Germinal center (tissue), 1 donor: ENCODE results near the gene CHPF.

Source experiments
- DNase-seq: peaks from one replicate; pipeline ENCODE4 v3.0.0; 2012; ENCODE audit warnings: mixed read lengths, low spot score

CHPF gene

DNA sequence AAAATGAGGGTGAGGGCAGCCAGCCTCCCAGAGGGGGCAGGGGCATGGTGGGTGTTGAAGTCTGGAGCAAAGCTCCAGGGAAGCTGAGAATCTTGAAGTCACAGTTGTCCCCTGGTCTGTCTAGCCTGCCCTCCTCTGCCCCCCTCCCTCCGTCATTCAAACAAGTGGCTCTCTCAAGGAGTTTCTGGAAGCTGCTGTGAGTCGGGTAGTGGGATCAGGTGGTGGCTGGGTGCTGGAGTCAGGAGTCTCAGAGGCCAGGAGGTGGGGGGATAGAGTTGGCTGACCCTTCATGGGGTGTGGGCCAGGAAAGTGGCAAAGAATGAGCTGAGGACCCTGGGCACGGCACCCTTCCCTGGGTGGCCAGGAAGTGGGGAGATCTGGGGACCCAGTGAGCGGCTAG is 29.8 kb downstream of the CHPF start:
- DNase-seq = no peak

DNA sequence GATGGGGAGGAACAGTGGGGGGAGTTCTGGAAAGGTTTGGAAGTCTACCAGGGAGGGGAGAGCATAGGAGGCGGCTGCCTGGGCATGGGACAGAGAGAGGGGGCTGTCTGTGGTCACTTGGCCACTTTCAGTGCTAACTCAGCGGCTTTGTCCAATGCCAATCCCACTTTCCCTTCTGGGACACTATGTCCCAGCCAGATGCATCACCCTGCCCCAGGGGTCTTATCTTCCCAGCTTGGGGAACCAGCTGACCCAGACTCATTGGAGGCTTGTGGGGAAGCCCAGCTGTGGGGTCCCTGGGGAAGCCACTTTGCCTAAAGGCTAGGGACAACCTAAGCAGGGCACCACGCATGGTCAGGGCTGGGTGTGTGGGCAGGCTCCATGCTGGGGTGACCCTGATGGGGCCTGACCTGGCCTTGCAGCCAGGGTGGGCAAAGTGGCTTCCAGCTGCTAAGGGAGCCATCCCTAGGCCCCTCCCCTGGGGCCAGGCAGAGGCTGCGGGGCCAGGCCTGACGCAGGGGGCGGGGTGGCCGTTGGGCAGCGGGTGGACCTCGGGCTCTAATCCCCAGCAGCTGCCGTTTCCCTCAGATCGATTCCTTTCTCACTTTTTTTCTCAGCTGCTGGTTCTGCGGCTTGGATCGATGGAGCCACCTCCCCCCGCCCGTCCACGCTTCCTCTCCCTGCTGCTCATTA is 30.9 kb downstream of the CHPF start:
- DNase-seq = no peak

DNA sequence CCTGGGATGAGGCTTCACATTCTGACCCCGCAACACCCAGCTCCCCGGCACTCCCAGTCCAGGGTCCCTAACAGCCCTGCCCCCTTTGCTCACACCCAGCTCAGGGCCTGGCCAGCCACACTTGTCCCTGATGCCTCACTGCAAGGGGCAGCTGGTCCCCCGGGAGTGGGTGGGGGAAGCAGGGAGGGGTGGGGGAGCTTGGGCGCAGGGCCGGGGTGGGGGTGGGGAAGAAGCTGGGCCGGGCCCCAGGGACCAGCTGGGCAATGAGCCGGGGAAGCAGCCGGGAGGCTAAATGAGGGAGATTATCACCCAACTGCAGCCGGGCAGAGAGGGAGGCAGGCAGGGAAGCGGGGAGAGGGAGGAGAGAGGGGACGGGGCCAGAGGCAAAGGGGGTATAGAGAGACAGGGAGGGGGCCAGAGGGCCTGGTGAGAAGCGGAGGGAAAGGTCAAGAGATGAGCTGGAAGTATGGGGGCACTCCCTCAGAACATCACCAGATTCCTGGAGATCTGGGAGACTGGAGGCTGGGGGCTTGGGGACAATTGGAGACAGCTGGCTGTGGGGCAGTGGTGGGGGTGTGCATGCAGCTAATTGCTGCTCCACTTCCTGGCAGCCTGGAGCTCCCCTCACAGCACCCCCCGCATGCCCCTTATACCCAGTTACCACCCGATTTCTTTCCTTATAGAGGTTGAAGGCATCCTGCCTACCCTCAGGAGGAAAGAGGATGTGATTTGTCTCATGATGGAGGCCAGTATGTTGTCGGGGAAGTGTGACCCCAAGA is 31.9 kb downstream of the CHPF start:
- DNase-seq = no peak

DNA sequence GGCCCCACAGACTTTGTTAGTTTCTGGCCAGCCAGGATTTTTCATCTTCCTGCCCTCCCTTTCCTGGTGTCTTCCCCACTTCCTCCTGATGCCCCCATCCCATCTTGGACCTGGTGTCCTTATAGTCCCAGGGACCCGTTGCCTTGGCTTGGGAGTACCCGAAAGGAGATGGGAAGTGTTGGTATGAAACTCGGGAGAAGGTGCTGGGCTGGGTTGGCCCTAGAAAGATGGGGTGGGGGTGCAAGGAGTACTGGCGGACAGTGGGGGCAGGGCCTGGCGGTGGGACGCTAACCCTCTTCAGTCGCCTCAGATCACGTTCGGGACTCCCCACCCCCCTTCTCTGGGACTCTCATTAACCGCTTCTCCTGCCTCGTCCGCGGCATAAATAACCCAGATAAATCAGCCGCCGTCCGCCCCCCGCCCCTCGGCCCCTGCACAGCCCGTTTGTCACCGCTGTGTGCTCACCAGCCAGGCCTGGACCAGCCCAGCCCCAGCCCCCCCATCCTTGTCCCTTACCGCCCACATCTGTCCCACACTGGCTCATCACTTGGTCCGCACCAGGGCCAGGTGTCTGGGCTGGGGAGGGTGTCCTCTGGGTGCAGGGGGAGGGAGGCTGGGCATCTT is 33.0 kb downstream of the CHPF start:
- DNase-seq = no peak

DNA sequence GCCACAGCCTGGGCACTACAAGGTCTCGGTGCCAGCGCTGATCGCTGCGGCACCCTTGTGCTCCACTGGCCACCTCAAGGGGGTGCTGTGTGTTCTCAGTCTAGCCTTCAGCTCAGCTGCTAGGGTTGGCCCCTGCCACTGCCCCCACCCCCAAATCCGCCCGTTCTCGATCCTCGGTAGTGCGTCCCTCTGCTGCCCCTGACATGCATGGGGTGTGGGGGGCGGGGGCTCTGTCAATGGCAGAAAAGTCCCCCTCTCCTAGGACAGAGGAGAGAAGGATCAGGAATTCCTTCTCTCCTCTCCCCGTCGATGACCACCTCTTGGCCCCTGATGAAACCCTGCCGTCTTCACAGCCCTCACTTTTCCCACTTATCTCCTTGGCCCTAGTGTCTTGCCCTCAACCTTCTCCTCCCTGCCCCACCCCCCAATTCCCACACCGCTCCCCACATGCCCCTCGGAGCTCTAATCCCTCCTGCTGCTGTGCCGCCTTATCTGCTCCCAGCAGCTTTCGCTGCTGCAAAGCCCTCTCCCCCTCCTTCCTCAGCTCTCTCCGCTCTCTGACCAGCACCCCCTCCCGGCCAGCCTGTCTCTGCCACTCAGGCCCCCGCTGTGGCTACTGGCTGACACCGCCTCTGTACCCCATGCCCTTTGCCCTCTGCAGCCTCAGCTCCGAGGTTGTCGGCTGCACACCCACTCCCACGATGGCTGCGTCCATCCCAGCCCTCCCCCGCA is 33.7 kb downstream of the CHPF start:
- peak; percentile 52 for DNase-seq

DNA sequence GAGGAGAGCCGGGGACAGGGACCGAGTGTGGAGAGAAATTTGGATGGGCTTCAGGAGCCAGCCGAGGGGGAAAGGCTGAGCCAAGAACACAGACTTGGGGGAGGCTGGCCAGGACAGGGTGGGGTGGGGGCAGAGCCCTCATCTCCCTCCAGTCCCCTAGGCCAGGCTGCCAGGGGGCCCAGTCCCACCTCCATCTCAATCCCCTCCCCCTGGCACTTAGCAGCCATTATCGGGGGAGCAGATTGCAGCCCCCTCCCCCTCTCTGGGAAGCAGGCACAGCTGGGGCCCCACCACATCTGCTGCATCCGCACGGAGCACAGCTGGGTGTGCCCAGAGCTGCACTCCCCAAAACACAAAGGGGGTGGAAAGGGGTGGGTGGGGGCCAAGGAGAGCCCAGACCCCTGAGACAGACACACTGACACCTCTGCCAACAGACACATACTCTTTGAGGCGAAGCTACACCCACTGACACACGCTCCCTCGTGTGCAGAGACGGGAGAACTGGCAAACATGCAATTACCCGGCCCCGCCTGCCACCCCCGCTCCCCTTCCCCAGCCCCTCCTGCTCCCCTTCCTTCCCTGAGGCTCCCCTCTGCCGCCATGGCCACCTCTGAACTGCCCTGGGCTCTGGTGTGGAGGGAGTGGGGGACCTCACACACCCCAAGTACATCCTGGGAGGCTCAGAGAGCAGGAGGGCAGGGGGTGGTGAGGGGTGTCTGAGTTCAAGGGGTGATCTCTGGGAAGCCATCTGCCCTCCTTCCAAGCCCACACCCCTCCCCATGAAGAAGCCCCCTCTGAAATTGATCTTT is 34.4 kb downstream of the CHPF start:
- DNase-seq = no peak

DNA sequence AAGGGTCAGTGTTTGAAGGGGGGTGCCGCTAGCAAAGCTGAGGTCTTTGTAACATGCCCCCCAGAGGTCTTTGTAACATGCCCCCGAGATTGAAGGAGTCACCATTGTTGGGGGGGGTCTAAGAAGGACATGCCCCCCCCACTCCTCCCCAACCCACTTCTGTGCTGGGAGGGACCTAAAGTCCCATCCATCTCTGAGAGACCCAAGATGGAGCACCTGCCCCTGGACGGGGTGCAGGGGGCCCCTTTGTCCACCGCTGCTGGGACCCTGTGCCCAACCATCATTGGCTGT is 35.2 kb downstream of the CHPF start:
- no peak for DNase-seq

DNA sequence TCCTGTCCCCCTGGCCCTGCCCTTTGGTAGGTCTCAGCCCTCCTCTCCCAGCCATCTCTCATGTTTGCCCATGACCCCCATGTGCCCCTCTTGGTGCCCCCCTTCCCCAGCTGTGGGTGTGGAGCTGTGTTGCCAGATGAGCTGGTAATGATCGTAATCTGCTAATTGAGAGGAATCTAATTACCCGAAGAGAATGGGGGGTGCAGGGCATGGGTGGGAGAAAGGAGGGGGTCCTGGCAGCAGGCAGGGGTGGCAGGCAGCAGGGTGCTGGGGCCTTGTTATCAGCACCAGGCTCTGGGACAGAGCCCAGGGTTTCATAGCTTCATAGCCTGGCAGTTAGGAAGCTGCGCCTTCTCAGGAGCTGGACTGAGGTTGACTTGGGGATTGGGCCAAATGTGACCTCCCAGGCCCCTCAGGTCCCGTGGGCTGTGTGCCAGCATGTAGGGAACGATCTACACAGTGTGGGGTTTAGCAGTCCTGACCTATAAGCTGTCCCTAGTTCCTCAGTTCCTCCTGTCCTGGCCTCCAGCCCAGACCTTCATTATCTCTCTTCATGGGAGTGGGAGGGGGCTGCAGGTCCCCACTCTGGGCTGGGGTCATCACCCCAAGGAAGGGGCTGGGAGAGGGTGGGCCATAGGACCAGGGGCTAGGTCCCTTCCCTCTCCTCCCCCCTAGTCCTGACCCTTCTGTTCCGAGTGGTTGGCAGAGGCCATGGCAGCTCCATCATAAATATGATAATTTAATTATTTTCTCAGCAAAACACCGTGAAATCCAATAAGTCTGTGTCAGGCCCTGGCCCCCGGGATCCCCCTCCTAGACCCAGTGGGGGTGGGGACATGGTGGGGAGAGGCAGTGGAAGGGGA is 35.8 kb downstream of the CHPF start:
- DNase-seq = no peak

DNA sequence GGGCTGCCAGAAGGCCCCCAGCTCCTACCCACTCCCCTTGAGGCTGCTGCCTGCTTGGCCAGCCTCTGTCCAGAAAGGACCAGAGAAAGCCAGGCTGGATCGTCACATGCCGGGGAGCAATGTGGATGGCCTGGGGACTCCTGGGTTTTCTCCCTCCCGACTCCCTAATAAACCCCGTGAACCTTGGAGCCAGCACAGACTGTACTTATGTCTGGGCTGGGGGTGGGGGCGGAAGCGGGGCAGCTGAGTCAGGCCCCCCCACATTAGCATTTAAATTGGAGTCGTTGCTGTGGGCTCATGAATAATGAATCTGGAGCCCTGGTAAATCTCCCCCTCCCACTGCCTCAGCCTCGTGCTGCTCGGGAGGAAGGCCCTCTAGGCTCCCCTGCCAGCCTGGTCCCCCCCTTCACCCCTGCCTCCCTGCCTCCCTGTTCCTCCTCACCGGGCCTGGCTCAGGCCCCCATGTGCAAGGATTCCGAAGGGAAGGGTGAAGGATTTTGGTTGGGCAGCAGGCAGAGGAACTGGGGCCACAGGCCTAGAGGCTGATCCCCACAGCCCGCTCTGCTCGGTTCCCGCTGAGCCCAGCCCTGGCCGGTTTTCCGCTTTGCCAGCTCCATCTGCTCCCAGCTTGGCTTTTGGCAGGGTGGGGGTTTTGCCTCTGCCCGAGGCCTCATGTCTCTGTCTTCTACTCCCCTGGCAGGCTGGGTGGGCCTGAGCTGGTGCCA is 36.6 kb downstream of the CHPF start:
- DNase-seq = no peak

DNA sequence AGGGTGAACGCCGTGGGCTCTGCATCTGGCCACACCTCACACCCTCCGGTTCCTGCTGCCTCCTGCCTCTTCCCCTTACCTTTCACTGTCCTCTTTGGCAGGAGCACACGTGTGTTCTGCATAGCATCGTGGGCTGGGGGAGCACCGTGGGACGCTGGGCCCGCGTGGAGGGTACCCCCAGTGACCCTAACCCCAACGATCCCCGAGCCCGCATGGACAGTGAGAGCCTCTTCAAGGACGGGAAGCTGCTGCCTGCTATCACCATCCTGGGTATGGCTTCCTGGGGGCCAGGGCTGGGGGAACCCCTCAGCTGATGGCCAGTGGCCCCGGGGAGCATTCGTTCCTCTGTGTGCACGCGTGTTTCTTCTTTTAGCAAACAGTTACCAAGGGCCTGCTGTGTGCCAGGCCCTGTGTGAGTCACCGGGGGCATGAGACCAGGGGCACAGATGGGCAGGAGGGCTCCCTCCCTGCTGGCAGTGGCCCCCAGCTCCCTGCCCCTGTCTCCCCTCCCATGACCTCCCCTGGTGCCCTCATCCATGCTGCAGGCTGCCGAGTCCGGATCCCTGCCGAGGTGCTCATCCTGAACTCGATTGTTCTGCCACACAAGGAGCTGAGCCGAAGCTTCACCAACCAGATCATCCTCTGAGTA is 37.3 kb downstream of the CHPF start:
- no peak for DNase-seq

DNA sequence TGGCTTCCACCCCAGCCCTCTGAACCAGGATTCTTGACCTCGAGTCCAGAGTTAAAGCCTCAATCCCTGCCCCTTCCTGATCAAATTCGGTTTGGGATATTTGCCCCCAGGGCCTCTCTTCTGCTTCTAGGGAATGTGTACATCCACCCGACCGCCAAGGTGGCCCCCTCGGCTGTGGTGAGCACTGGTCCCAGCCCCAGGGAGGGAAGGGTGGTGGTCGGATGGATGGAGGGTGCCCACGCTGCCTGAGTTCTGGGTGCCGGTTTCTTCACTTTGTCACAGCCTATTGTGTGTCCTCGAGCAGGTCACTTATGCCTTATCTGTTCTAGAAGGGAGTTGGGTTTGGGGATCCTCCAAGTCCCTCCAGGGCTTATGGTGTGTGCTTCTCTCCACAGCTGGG is 38.0 kb downstream of the CHPF start:
- DNase-seq = no peak

DNA sequence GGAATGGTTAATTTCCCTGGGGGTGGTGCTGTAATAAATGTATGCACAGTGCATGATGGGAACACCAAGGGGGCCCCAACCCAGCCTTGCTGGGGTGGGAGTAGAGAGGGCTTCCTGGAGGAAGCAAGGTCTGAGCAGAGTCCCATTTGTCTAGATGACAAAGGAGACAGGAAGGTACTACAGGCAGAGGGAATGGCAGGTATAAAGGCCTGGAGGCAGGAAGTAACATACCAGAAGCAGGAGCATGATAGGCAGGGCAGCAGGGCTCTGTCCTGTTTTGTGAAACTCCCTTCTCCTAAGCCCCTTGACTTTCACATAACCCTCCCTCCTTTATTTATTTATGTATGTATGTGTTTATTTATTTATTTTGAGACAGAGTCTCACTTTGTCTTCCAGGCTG is 41.0 kb downstream of the CHPF start:
- no peak for DNase-seq

DNA sequence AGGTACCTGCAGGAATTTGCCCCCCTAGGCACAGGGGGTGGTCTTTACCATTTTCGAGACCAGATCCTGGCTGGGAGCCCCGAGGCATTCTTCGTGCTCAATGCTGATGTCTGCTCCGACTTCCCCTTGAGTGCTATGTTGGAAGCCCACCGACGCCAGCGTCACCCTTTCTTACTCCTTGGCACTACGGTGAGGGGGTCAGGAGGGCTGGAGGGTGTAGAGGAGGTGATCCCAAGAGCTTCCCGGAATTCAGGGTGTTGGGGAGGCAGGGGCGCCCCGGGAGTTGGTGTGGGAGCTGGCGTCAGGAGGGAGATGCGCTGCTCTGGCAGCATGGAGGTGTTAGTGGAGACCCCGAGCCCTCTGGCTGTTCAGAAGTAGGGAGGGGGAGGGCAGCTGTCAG is 41.8 kb downstream of the CHPF start:
- DNase-seq = no peak

DNA sequence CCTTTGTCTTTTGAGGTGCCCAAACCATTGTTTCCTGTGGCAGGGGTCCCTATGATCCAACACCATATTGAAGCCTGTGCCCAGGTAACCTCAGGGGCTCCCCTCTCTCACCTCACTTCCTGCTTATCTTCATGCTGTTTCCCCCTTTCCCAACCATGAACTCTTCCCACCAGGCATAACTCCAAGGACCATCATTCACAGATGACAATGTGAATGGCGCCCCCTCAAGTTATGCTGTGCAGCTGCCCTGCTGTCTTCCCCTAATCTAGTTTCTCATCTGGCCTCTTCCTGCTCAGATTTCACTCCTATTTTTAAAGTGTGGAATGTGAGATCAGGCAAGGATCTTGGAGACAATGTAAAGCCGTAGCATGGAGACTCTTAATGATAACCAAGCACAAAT is 43.5 kb downstream of the CHPF start:
- no peak for DNase-seq

DNA sequence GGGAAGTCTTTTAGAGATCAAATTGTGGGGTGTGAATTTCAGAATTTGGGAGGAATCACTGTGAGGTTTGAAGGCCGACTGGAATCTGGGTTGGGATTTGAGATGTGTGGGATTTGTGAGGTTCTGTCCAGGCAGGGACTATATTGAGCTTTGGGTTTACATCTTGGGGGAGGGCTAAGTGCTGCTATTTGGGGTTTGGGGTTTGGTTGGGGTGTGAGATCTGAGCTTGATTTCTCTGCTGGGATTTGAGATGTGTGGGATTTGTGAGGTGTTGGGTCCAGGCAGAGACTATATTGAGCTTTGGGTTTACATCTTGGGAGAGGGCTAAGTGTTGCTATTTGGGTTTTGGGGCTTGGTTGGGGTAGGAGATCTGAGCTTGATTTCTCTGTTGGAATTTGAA is 44.1 kb downstream of the CHPF start:
- DNase-seq = no peak

DNA sequence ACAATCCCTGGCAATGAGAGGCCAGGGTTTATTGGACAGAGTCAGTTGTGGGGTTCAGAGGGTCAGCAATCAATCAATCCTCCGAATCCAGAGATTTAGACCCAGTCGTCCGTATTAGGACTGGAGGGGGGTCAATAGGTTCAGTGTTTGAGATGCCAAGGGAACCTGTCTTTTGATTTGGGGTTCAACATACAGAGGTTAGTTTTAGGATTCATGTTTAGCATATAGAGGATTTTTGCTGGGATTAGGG is 44.6 kb downstream of the CHPF start:
- DNase-seq = no peak

DNA sequence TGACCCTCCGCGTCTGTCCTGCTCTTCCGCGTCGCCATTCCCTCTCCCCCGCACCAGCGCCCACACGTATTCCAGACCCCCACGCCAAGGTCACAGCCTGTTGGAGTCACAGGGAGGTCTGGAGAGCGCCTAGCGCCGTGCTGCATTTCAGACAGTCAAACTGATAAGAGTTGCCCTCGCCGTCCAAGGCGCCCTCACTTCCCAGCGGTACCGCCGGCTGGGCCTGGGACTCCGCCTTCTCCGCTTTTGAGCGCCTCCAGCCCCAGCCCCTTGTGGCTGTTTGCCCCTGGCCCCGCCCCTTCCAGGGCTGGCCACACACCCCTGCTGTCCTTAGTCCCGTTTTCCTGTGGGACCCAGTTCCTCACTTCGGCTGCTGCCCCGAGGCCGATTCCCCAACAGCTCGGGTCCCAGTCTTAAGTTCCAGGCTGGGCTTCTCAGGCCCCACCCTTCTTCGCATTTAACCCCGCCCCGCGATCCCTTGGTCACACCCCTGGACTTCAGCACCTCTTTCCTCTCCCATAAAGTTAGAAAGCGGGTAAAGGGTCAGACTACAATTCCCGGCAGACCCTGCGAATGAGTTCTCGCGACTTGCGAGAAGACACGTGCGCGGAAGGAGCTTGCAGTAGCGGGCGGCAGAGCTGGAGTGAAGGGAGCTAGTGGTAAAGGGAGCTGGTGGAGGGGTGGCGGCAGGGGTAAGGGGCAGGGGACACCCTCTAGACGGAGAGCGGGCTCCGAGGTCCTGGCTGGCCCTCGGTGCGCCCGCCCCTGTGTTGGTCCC is 45.1 kb downstream of the CHPF start, which contains the start of gene GMPPA:
Gene GMPPA (plus strand): TSS at position 612 of the 778 bp plus-strand sequence. CDS start 1,085 bp downstream, outside the sequence.
- peak; percentile 97 for DNase-seq

DNA sequence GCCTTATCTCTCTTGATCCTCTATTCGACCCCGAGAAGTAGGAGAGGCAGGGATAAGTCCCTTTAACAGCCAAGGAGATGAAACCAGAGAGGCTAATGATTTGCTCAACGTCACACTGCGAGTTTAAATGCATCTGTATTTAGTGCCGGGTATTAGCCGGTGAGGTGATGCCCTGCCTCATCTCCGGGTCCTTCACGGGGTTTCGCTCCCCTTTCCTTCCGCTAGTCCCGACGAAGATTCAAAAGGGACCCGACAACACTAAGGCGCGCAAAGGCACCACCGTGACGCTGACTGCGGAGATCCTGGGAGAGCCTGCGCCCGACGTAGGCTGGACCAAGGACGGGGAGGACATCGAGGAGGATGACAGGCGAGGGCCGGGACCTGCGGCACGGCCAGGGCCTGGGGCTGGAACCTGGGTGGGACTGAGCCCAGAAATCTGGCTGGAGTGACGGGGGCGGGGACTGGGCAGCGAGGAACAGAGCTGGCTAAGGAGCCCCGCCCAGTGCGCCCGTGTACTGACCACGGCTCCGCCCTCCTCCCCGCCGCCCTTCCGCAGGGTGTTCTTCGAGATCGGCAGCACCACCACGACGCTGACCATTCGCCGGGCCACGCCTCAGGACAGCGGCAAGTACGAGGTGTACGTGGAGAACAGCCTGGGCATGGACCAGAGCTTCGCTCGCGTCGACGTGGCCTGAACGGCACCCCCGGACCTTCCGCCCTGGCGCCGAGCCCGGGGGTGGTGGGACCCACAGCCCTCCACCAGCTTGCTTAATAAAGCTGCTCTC is 45.9 kb downstream of the CHPF start:
- peak; percentile 48 for DNase-seq
